ENCODE measurements around the gene IP6K3.

- TF ChIP-seq EZH2 (IDR thresholded peaks at IDR 0.05) (no peak), POLR2AphosphoS5 (IDR thresholded peaks at IDR 0.05; ENCODE audit: borderline replicate concordance, low read depth, low read length) (no peak)
These were observed 1.7 kb downstream of the IP6K3 start for GRCh38 chr6:33744895-33745546.
